ENCODE results near the gene RPL7L1.

GRCh38 chr6:42860481-42860880, 18.9 kb upstream of the RPL7L1 start:
- no peak for TF ChIP-seq POLR2A (IDR thresholded peaks at IDR 0.05; ENCODE audit: low read depth, low read length)
- no peak for TF ChIP-seq SMC3 (IDR thresholded peaks at IDR 0.05; ENCODE audit: low read depth, low read length)
- TF ChIP-seq ELK1 (IDR thresholded peaks at IDR 0.05; ENCODE audit: borderline replicate concordance, low read depth, low read length): no peak
- TF ChIP-seq CTCF (conservative IDR thresholded peaks at IDR 0.05; ENCODE audit: low read depth, low read length): no peak
- no peak for TF ChIP-seq RAD21 (IDR thresholded peaks at IDR 0.05; ENCODE audit: low read length)
- TF ChIP-seq FOS (IDR thresholded peaks at IDR 0.05; ENCODE audit: low read depth, low read length): no peak
- TF ChIP-seq RFX5 (IDR thresholded peaks at IDR 0.05; ENCODE audit: low read depth, low read length): no peak
- TF ChIP-seq MXI1 (IDR thresholded peaks at IDR 0.05; ENCODE audit: borderline replicate concordance, low read depth, low read length): no peak
- TF ChIP-seq MAZ (IDR thresholded peaks at IDR 0.05; ENCODE audit: borderline replicate concordance, low read depth, low read length): no peak
- no peak for TF ChIP-seq BHLHE40 (IDR thresholded peaks at IDR 0.05; ENCODE audit: low read depth, low read length)
- no peak for TF ChIP-seq RCOR1 (IDR thresholded peaks at IDR 0.05; ENCODE audit: insufficient replicate concordance, low read length)
- TF ChIP-seq MAFK (IDR thresholded peaks at IDR 0.05; ENCODE audit: low read depth, low read length): no peak
- no peak for TF ChIP-seq USF2 (IDR thresholded peaks at IDR 0.05; ENCODE audit: low read depth, low read length)
